GM12878 (cell line): Measurements from ENCODE around the gene TNIP1. TPM values are rescaled to one million over a fixed set of nuclear protein-coding genes. Genes with fewer than 3 reads are reported as not detected.

Experiments
- ATAC-seq: fragments of 200-7000 bp; cut with Tn5 transposase; 3 replicates; pipeline ENCODE4 v1.9.1; 2020; ENCODE audit warnings: mild to moderate bottlenecking, moderate library complexity
- BruUV-seq: library from RNA; stranded (reverse); fragments of 400-500 nt; replicated peaks from 2 replicates; lab custom pipeline; 2021; lab: Mats Ljungman, UMichigan
- CTCF ChIA-PET: fragments of 300-600 bp; sonication (Branson Sonifier 250); formaldehyde crosslinking; extraction: SDS; loops from one replicate; lab custom pipeline; 2021; ENCODE audit warnings: inconsistent platforms; lab: Yijun Ruan, JAX
- POLR2A ChIA-PET: fragments of 350-600 bp; formaldehyde crosslinking; extraction: SDS; loops from one replicate; lab custom pipeline; 2021; ENCODE audit warnings: inconsistent platforms; lab: Charles Lee
- RAD21 ChIA-PET: fragments of 300-600 bp; sonication (Branson Sonifier 250); formaldehyde crosslinking; loops from one replicate; lab custom pipeline; 2023; ENCODE audit warnings: antibody characterized with exemption; ENCODE audit not compliant: unreplicated experiment; lab: Charles Lee
- SMC1A ChIA-PET: fragments of 300-600 bp; sonication (Branson Sonifier 250); formaldehyde crosslinking; loops from one replicate; lab custom pipeline; 2023; ENCODE audit not compliant: unreplicated experiment, uncharacterized antibody; lab: Charles Lee
- DNase-seq: peaks from one replicate; pipeline ENCODE4 v3.0.0-alpha.2; 2011; ENCODE audit warnings: low read depth, low spot score
- FAIRE-seq: peaks from 3 replicates; lab custom pipeline; 2011; peaks lifted over from hg19 to GRCh38; lab: Jason Lieb, UNC
- H2AFZ ChIP-seq: 2 replicates; pipeline ENCODE4 v1.6.0; 2011; ENCODE audit warnings: low read depth, low read length, control low read depth; ENCODE audit not compliant: control insufficient read depth
- H3K27ac ChIP-seq: 2 replicates; pipeline ENCODE4 v1.5.1; 2011; ENCODE audit warnings: control low read depth; ENCODE audit not compliant: control insufficient read depth, insufficient read depth
- H3K27me3 ChIP-seq, 2 experiments: replicated peaks in 1 of 2; 2 replicates each; pipeline versions ENCODE4 v1.6.0 to v1.6.1; 2011; ENCODE audit warnings: low read length in 1 of 2; ENCODE audit not compliant: control insufficient read depth in 2 of 2, insufficient read depth in 2 of 2
- H3K36me3 ChIP-seq, 2 experiments: 2 replicates each; pipeline ENCODE4 v1.5.1; 2011; ENCODE audit warnings: low read length in 1 of 2; ENCODE audit not compliant: control insufficient read depth in 2 of 2, insufficient read depth in 2 of 2
- H3K4me1 ChIP-seq: 2 replicates; pipeline ENCODE4 v1.6.1; 2011; ENCODE audit warnings: mild to moderate bottlenecking, low read length, moderate library complexity, mixed read lengths; ENCODE audit not compliant: control insufficient read depth, insufficient read depth
- H3K4me2 ChIP-seq: 2 replicates; pipeline ENCODE4 v1.6.0; 2011; ENCODE audit warnings: control low read depth; ENCODE audit not compliant: control insufficient read depth, insufficient read depth
- H3K4me3 ChIP-seq: fragments of 200-600 bp; sonication (generic); 2 replicates; pipeline ENCODE4 v1.5.1; 2016
- H3K79me2 ChIP-seq: 2 replicates; pipeline ENCODE4 v1.6.0; 2011; ENCODE audit warnings: low read length; ENCODE audit not compliant: control insufficient read depth, insufficient read depth
- H3K9ac ChIP-seq: 2 replicates; pipeline ENCODE4 v1.8.0; 2011; ENCODE audit warnings: low read length, control low read depth, mixed read lengths; ENCODE audit not compliant: control insufficient read depth, insufficient read depth
- H3K9me3 ChIP-seq: replicated peaks from 3 replicates; pipeline ENCODE4 v1.5.1; 2011; ENCODE audit warnings: mild to moderate bottlenecking, low read length; ENCODE audit not compliant: control insufficient read depth, insufficient read depth
- H4K20me1 ChIP-seq: 2 replicates; pipeline ENCODE4 v1.6.0; 2011; ENCODE audit not compliant: control insufficient read depth, insufficient read depth
- CUX1 ChIP-seq: IDR thresholded peaks from 2 replicates; pipeline ENCODE4 v1.6.1; 2012; ENCODE audit warnings: improper control_type of control experiment, low read depth, low read length; ENCODE audit not compliant: insufficient replicate concordance
- ESRRA ChIP-seq: IDR thresholded peaks from 2 replicates; pipeline ENCODE4 v1.6.1; 2012; ENCODE audit warnings: mild to moderate bottlenecking, low read length, improper control_type of control experiment
- FOXM1 ChIP-seq: IDR thresholded peaks from 2 replicates; pipeline ENCODE4 v1.6.1; 2012; ENCODE audit warnings: low read depth, mild to moderate bottlenecking, inconsistent platforms, low read length, moderate library complexity
- MEF2B ChIP-seq: fragments of 450-650 bp; IDR thresholded peaks from 2 replicates; pipeline ENCODE4 v1.6.1; 2018; ENCODE audit warnings: mild to moderate bottlenecking, moderate library complexity; ENCODE audit not compliant: partially characterized antibody, poor library complexity, severe bottlenecking
- MYB ChIP-seq: fragments of 150-350 bp; IDR thresholded peaks from 2 replicates; pipeline ENCODE4 v1.6.1; 2014; ENCODE audit warnings: mild to moderate bottlenecking, low read depth, low read length, borderline replicate concordance
- NRF1 ChIP-seq: conservative IDR thresholded peaks from 2 replicates; pipeline ENCODE4 v1.6.1; 2011; ENCODE audit warnings: mild to moderate bottlenecking, low read depth, low read length, improper control_type of control experiment
- PAX5 ChIP-seq: IDR thresholded peaks from 2 replicates; pipeline ENCODE4 v1.6.1; 2011; ENCODE audit warnings: low read depth, low read length, borderline replicate concordance
- PKNOX1 ChIP-seq: fragments of 450-650 bp; IDR thresholded peaks from 2 replicates; pipeline ENCODE4 v1.6.1; 2016; ENCODE audit warnings: mild to moderate bottlenecking
- PML ChIP-seq: IDR thresholded peaks from 2 replicates; pipeline ENCODE4 v1.6.1; 2012; ENCODE audit warnings: low read length, inconsistent platforms
- SREBF1 ChIP-seq: IDR thresholded peaks from 2 replicates; pipeline ENCODE4 v1.6.1; 2012; ENCODE audit warnings: mild to moderate bottlenecking, low read length
- SREBF2 ChIP-seq: IDR thresholded peaks from 2 replicates; pipeline ENCODE4 v1.6.1; 2012; ENCODE audit warnings: mild to moderate bottlenecking, low read length
- WGBS: methylation state at CpG from one replicate; pipeline ENCODE4 v1.1.6; 2016; ENCODE audit warnings: low lambda C conversion rate; ENCODE audit not compliant: insufficient replicate concordance, insufficient coverage; ENCODE audit errors: missing lambda C conversion rate; 5-methylcytosine and 5-hydroxymethylcytosine counted together
- in situ Hi-C: fragments of 300-500 bp; cut with MboI; formaldehyde crosslinking; loops from 9 replicates; pipeline ENCODE4 v1.14.3; 2018; ENCODE audit warnings: mixed read lengths
- intact Hi-C: fragments of 100-400 bp; cut with micrococcal nuclease; formaldehyde crosslinking; loops from one replicate; pipeline ENCODE4 v1.14.2; 2022; ENCODE audit not compliant: unreplicated experiment
- polyA plus RNA-seq, 11 experiments: library from polyadenylated mRNA; depleted of rRNA in 4 of 11; unstranded in 6 of 11; stranded (reverse) in 5 of 11; fragments of >200 nt; fragmentation: Nextera tagmentation in 4 of 11; fragmentation: Illumina TruSeq in 1 of 11; extraction: Ambion mirVana in 4 of 11; extraction: Trizol in 1 of 11; gene quantifications; 1 replicate in 1 of 11; 2 replicates in 10 of 11; pipeline versions ENCODE4 v1.2.1 to v1.2.3, GENCODE V29; 2011 to 2016; ENCODE audit warnings: inconsistent platforms in 2 of 11, missing spikeins in 2 of 11, low read depth in 1 of 11
- total RNA-seq, 4 experiments: library from RNA; depleted of rRNA in 3 of 4; stranded (reverse); fragments of >200 nt in 3 of 4; fragmentation: Illumina TruSeq in 1 of 4; extraction: Trizol in 1 of 4; gene quantifications; 2 replicates each; pipeline versions ENCODE4 v1.2.1 to v1.2.3, GENCODE V29; 2013 to 2021

The TNIP1 gene
- total and polyA plus RNA-seq, 10 of the 15 experiments (the other 5 are each of a cell fraction or from before 2014, with no cell fraction given) = 4.4 to 279 (median 150) TPM

- TF ChIP-seq PKNOX1 = no peak
- no peak for TF ChIP-seq PAX5
- TF ChIP-seq, all 136 proteins: peak for 0
Measured at GRCh38 chr5:151105561-151105960, 24.7 kb upstream of the TNIP1 start (continued).

GRCh38 chr5:151104795-151105194 is 24.0 kb upstream of the TNIP1 start:
- intact Hi-C loops = no loop called here
- Histone ChIP-seq H2AFZ (no peak overlapping the region), H3K9ac (no peak overlapping the region), H3K4me1 (peaks cover 8% of the 10 kb centered on the region), H3K79me2 (peaks cover 3% of the 10 kb centered on the region; the same call in 1 of the 2 replicates), H4K20me1 (no peaks in the 10 kb centered on the region), H3K4me3 (no peak overlapping the region), H3K27me3 (no peaks in the 10 kb centered on the region), H3K4me2 (no peak overlapping the region), H3K36me3 (peaks cover 43 to 53% of the 10 kb centered on the region in 2 experiments), H3K9me3 (no peaks in the 10 kb centered on the region), H3K27ac (no peak overlapping the region)
- ChIA-PET RAD21 (no interaction called here), CTCF (interaction anchor here (1.1 to 23.4 kb wide), 3 partner anchors 11 to 60 kb away, joined by 3 to 691 read pairs (median 8); no protein-coding TSS in a partner anchor), POLR2A (no interaction called here), SMC1A (interaction anchor here (1.1 to 2.5 kb wide), 3 partner anchors 10 to 53 kb away, joined by 3 to 13 read pairs (median 7); no protein-coding TSS in a partner anchor)
- BruUV-seq = no TSS peak
- in situ Hi-C loops = no loop called here
- DNase-seq (no peak), ATAC-seq (no peak), FAIRE-seq (no peak)
- TF ChIP-seq SREBF2 = no peak
- no peak for TF ChIP-seq PML
- no peak for TF ChIP-seq SREBF1
- TF ChIP-seq CUX1 = no peak
- no peak for TF ChIP-seq MEF2B
- TF ChIP-seq NRF1 = no peak
- TF ChIP-seq MYB = no peak
- no peak for TF ChIP-seq FOXM1
- TF ChIP-seq ESRRA = no peak
- WGBS = 96% methylated on average over 5 of the region's 5 CpGs
